Measurements from ENCODE around the gene MEDAG. TPM values are rescaled to one million over a fixed set of nuclear protein-coding genes. Genes with fewer than 3 reads are reported as not detected.

Gene MEDAG
- total RNA-seq, 2 experiments from 2014 or later, result not detected

DNA sequence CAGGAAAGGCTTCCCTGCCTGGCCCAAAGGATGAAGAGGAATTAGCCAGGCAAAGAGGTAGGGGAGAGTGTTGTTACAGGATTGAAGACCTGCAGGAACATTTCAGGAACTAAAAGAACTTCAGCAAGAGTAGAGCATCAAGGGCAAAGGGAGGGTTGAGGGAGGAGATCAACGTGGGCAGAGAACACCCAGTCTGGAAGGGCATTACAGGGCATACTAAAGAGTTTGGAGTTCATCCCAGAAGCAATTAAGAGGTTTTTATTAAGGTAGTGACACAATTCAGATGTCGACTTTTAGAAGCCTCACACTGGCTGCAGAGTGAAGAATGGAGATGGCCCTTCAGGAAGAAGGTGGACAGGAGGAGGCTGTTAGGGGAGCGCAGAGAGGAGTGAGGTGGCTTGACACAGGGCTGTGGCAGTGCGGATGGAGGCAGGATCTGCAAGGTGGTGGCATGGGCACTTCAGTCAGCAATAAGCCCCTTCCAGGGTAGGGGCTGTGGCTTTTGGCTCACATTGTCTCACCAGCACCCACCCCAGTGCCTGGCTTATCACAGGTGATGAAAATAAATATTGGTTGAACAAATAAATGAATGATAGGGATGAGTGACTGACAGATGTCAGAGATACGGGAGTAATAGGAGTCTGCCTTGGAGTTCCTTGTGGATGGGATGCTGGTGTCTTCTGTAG is 51.3 kb downstream of the MEDAG start:
- Mint-ChIP-seq H3K27me3 (peaks cover 31% of the 10 kb centered on the region), H3K4me1 (ENCODE audit: low read depth) (no peaks in the 10 kb centered on the region), H3K36me3 (no peaks in the 10 kb centered on the region), H3K27ac (no peak overlapping the region), H3K4me3 (no peak overlapping the region), H3K9me3 (peaks cover 8% of the 10 kb centered on the region)
- POLR2A ChIA-PET, result no interaction called here
- CTCF ChIA-PET, result no interaction called here
- no peak for DNase-seq
- intact Hi-C loops (cut with micrococcal nuclease), result no loop called here

DNA sequence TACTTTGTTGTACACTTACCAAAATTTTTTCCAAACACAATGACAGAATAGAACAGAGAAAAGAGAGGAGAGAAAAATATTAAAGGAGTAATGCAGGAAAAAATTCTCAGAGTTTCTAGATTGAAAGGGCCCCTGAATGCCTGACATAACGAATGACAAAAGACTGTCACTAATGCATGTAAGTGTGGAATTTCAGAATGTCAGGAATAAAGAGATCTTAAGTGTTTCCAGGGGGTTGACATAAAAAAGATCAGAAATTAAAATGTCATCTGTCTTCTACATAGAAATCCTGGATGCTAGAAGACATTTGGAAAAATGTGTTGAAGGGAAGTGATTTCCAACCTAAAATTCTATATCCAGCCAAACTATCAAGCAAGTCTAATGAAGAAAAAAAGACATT is 53.6 kb downstream of the MEDAG start:
- DNase-seq, result no peak
- Mint-ChIP-seq H3K4me3 (no peak overlapping the region), H3K27me3 (peaks cover 36% of the 10 kb centered on the region), H3K9me3 (peaks cover 8% of the 10 kb centered on the region), H3K4me1 (ENCODE audit: low read depth) (no peaks in the 10 kb centered on the region), H3K27ac (no peak overlapping the region), H3K36me3 (no peaks in the 10 kb centered on the region)
- intact Hi-C loops (cut with micrococcal nuclease), result no loop called here
- CTCF ChIA-PET, result no interaction called here
- POLR2A ChIA-PET, result no interaction called here

DNA sequence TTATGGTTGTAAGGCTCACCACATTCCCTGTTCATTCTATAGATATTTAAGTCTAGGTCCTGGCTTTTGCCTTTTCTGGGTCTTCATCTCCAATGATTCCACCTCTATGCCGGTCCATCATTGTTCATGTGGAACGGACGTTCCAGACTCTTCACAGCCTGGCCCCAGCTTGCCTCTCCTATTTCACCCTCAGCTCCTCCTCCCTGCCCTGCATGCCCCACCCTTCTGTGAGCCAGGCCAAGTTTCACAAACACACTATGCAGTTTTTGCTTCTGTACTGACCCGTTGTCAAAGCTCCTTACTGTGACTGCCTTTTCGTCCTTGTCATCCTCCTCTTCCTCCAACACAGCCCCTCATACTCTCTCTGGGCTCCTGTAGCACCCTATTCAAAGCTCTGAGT is 57.7 kb downstream of the MEDAG start:
- Mint-ChIP-seq H3K4me3 (no peak overlapping the region), H3K4me1 (ENCODE audit: low read depth) (no peaks in the 10 kb centered on the region), H3K36me3 (no peaks in the 10 kb centered on the region), H3K9me3 (peaks cover 8% of the 10 kb centered on the region), H3K27me3 (peaks cover 28% of the 10 kb centered on the region), H3K27ac (no peak overlapping the region)
- CTCF ChIA-PET, result no interaction called here
- no peak for DNase-seq
- intact Hi-C loops (cut with micrococcal nuclease), result no loop called here
- POLR2A ChIA-PET, result interaction anchor here (0.6 kb wide), 1 partner anchor 487 kb away, joined by 4 read pairs; no protein-coding TSS in a partner anchor

DNA sequence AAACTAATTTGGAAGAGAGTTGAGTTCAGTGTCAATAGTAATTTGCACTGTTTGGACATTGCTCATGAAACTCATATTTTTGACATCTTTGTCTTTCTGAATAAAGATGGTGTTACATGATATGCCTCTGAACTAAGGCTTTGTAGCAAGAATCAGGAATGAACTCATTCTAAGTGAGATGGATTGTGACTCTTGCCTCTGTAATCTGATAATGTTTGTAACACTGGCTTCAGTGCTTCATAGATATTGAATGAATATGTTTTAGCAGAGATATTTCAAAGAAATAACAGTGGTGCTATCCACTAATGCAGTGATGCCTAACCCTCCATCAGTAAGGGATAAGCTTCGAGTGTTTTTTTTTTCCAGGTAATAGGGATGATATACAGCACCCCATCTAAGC is 59.3 kb downstream of the MEDAG start:
- Mint-ChIP-seq H3K4me3 (no peak overlapping the region), H3K4me1 (ENCODE audit: low read depth) (no peaks in the 10 kb centered on the region), H3K9me3 (no peaks in the 10 kb centered on the region), H3K27ac (no peak overlapping the region), H3K27me3 (peaks cover 30% of the 10 kb centered on the region), H3K36me3 (no peaks in the 10 kb centered on the region)
- ChIA-PET POLR2A (no interaction called here), CTCF (no interaction called here)
- intact Hi-C loops (cut with micrococcal nuclease), result no loop called here
- DNase-seq, result no peak

DNA sequence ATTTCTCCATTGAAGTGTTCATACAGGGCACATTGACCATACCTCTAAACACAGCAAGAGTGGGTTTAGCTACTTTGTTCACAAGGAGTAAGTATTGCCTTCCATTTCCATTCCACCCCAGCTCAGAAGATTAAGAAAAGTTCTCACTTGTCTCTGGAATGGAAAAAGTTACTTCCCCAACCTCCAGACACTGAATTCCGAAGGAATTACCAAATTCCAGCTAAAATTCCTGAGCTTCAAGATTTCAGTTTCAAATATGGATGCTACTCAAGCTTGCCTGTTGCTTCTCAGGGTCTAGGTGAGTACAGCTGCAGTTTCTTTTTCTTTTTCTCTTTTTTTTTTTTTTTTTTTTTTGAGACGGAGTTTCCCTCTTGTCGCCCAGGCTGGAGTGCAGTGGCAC is 60.0 kb downstream of the MEDAG start:
- ChIA-PET CTCF (no interaction called here), POLR2A (no interaction called here)
- intact Hi-C loops (cut with micrococcal nuclease), result no loop called here
- H3K4me3 Mint-ChIP-seq, result no peak overlapping the region
- no peaks in the 10 kb centered on the region for H3K4me1 Mint-ChIP-seq (ENCODE audit: low read depth)
- DNase-seq, result no peak
- H3K36me3 Mint-ChIP-seq, result no peaks in the 10 kb centered on the region
- H3K9me3 Mint-ChIP-seq, result no peaks in the 10 kb centered on the region
- H3K27ac Mint-ChIP-seq, result no peak overlapping the region
- peaks cover 31% of the 10 kb centered on the region for H3K27me3 Mint-ChIP-seq

DNA sequence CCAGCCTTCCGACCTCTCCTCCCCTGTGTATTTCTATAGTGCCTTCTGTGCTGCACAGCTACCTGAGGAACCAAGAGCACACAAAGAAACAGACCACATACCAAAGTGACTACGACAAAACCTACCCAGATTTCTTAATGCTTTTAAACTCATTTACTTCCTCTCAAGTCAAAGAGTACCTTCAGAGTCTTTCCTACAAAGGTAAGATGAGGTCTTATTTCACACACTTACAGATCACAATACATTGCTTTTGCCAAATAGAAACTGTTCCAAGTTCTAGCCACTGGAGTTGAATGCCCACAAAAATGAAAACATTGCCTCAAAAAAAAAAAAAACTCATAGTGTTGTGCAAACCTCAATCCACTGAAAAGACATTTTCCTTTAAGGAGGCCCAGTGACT is 62.8 kb downstream of the MEDAG start:
- H3K27ac Mint-ChIP-seq, result no peak overlapping the region
- ChIA-PET CTCF (interaction anchor here (0.9 to 4.3 kb wide), 2 partner anchors 11 to 76 kb away, joined by 3 to 38 read pairs; no protein-coding TSS in a partner anchor), POLR2A (no interaction called here)
- no peaks in the 10 kb centered on the region for H3K4me1 Mint-ChIP-seq (ENCODE audit: low read depth)
- peaks cover 26% of the 10 kb centered on the region for H3K27me3 Mint-ChIP-seq
- intact Hi-C loops (cut with micrococcal nuclease), result no loop called here
- no peaks in the 10 kb centered on the region for H3K9me3 Mint-ChIP-seq
- H3K36me3 Mint-ChIP-seq, result no peaks in the 10 kb centered on the region
- H3K4me3 Mint-ChIP-seq, result no peak overlapping the region
- no peak for DNase-seq

DNA sequence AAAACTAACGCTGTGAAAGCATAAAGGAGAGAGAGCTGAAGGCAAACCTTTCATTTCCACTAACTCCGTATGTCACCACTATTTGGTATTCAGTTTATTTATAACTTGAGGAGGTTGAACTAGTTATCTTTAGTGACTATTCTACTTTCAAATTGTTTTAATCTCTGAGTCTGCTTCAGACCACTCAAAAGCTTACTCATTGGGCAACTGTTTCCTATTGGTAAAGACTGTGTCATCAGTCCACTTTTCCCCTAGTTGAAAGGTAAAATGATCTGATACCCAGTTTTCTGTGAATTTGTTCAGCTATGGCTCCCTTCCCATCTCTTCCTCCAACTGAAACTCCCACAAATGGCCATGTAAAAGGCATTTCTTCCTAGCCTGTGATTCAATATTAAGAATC is 65.5 kb downstream of the MEDAG start:
- no peaks in the 10 kb centered on the region for H3K4me1 Mint-ChIP-seq (ENCODE audit: low read depth)
- H3K27me3 Mint-ChIP-seq, result peaks cover 14% of the 10 kb centered on the region
- ChIA-PET CTCF (interaction anchor here (4.3 kb wide), 1 partner anchor 8 kb away, joined by 38 read pairs; no protein-coding TSS in a partner anchor), POLR2A (no interaction called here)
- intact Hi-C loops (cut with micrococcal nuclease), result loop anchor here (10.0 kb wide), 1 partner anchor 453 kb away; no protein-coding TSS in a partner anchor
- H3K4me3 Mint-ChIP-seq, result no peak overlapping the region
- no peak overlapping the region for H3K27ac Mint-ChIP-seq
- no peaks in the 10 kb centered on the region for H3K9me3 Mint-ChIP-seq
- H3K36me3 Mint-ChIP-seq, result no peaks in the 10 kb centered on the region
- DNase-seq, result no peak

DNA sequence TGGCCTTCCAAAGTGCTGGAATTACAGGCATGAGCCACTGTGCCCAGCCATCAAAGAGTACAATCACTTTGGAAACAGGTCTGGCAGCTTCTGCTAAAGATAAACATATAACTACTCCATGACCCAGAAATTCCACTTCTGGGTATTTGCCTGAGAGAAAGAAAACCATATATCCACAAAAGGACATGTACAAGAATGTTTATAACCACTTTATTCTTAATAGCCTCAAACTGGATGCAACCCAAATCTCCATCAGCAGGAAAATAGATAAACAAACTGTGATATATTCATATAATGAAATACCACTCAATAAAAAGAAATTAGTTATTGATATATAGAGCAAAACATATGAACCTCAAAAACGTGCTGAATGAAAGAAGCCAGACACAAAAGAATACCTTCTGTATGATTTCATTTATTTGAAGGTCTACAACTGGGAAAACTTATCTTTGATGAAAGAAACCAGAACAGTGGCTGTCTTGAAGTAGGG is 66.9 kb downstream of the MEDAG start:
- intact Hi-C loops (cut with micrococcal nuclease), result loop anchor here (10.0 kb wide), 1 partner anchor 452 kb away; no protein-coding TSS in a partner anchor
- H3K36me3 Mint-ChIP-seq, result no peaks in the 10 kb centered on the region
- no peaks in the 10 kb centered on the region for H3K4me1 Mint-ChIP-seq (ENCODE audit: low read depth)
- H3K9me3 Mint-ChIP-seq, result no peaks in the 10 kb centered on the region
- H3K27ac Mint-ChIP-seq, result no peak overlapping the region
- H3K4me3 Mint-ChIP-seq, result no peak overlapping the region
- POLR2A ChIA-PET, result no interaction called here
- DNase-seq, result no peak
- CTCF ChIA-PET, result interaction anchor here (0.6 to 0.8 kb wide), 2 partner anchors 72 to 337 kb away, joined by 3 read pairs; no protein-coding TSS in a partner anchor
- peaks cover 11% of the 10 kb centered on the region for H3K27me3 Mint-ChIP-seq

DNA sequence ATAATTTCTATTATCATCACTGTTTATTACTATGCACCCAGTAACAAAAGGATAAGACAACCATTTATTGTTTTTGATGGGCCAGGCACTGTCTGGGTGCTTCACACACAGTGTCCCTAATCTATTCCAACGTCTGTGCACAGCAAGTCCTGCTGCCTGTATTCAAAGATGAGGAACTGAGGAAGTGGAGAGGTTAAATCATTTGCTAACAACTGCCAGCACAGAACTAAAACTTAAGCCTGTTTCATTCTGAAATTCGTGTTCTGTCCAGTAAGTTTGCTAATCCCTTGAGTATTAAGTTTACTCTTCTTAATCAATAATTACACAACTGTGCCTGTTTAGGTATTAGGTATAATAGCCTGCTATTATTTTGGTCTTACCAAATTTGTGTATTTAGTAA is 68.3 kb downstream of the MEDAG start:
- ChIA-PET POLR2A (no interaction called here), CTCF (no interaction called here)
- intact Hi-C loops (cut with micrococcal nuclease), result loop anchor here (10.0 kb wide), 1 partner anchor 450 kb away; no protein-coding TSS in a partner anchor
- H3K4me1 Mint-ChIP-seq (ENCODE audit: low read depth), result no peaks in the 10 kb centered on the region
- no peaks in the 10 kb centered on the region for H3K36me3 Mint-ChIP-seq
- H3K27ac Mint-ChIP-seq, result no peak overlapping the region
- peaks cover 11% of the 10 kb centered on the region for H3K27me3 Mint-ChIP-seq
- H3K4me3 Mint-ChIP-seq, result no peak overlapping the region
- no peaks in the 10 kb centered on the region for H3K9me3 Mint-ChIP-seq
- DNase-seq, result no peak

Other genes with a start within 250 kb of the MEDAG start
- gene ALOX5AP, start 170.7 kb upstream of the MEDAG start, total RNA-seq, result 10 to 100 TPM; 31.8 to 33.8 TPM
- gene TEX26, start 26.4 kb downstream of the MEDAG start, total RNA-seq, result not detected

Measured in activated CD4-positive, alpha-beta memory T cell treated with anti-CD3 and anti-CD28 coated beads for 36 hours (primary cell).